T-cell (primary cell): ENCODE results near the gene ACKR3. TPM values are rescaled to one million over a fixed set of nuclear protein-coding genes. Genes with fewer than 3 reads are reported as not detected.

ENCODE experiments used
- ATAC-seq, 4 experiments: fragments of 200-7000 bp in 3 of 4; fragments of 150-1000 bp in 1 of 4; cut with Tn5 transposase; replicated peaks in 1 of 4; 1 replicate in 3 of 4; 2 replicates in 1 of 4; pipeline ENCODE4 v1.10.0; 2021; ENCODE audit warnings: moderate library complexity in 3 of 4, mild to moderate bottlenecking in 2 of 4, moderate number of reproducible peaks in 1 of 4
- CTCF ChIA-PET, 2 donors: fragments of 300-600 bp; sonication (Branson Sonifier 250); formaldehyde crosslinking; loops; one replicate each; lab custom pipeline; 2022; ENCODE audit warnings: antibody characterized with exemption in 2 of 2; lab: Charles Lee
- POLR2A ChIA-PET, 2 donors: fragments of 300-600 bp; sonication (Branson Sonifier 250); formaldehyde crosslinking; loops; one replicate each; lab custom pipeline; 2022; ENCODE audit warnings: antibody characterized with exemption in 2 of 2; lab: Charles Lee
- DNase-seq, 35 experiments: peaks; one replicate each; pipeline versions ENCODE4 v3.0.0 to v3.0.0-alpha.2; 2013 to 2023
- H3K27ac ChIP-seq: one replicate; pipeline ENCODE4 v1.5.1; 2013; ENCODE audit warnings: low read length
- H3K27me3 ChIP-seq, 2 experiments: replicated peaks in 1 of 2; 1 replicate in 1 of 2; 2 replicates in 1 of 2; pipeline versions ENCODE4 v1.6.1 to v1.7.0; 2013; ENCODE audit warnings: low read length in 1 of 2, mixed read lengths in 1 of 2; ENCODE audit not compliant: control insufficient read depth in 2 of 2, insufficient read depth in 2 of 2; ENCODE audit errors: extremely low read depth in 1 of 2
- H3K36me3 ChIP-seq, 2 donors: 1 replicate in 1 of 2; 2 replicates in 1 of 2; pipeline versions ENCODE4 v1.6.1 to v1.7.0; 2013; ENCODE audit warnings: low read length in 1 of 2; ENCODE audit not compliant: control insufficient read depth in 2 of 2, insufficient read depth in 1 of 2; ENCODE audit errors: extremely low read depth in 1 of 2
- H3K4me1 ChIP-seq, 2 experiments: 1 replicate in 1 of 2; 2 replicates in 1 of 2; pipeline versions ENCODE4 v1.6.1 to v1.7.0; 2013; ENCODE audit warnings: low read length in 2 of 2, mixed read lengths in 1 of 2; ENCODE audit not compliant: insufficient read depth in 2 of 2, control insufficient read depth in 1 of 2; ENCODE audit errors: extremely low read depth in 1 of 2
- H3K4me3 ChIP-seq, 2 donors: 1 replicate in 1 of 2; 2 replicates in 1 of 2; pipeline versions ENCODE4 v1.5.1 to v1.7.0; 2013; ENCODE audit warnings: mild to moderate bottlenecking in 2 of 2, low read length in 1 of 2, moderate library complexity in 1 of 2; ENCODE audit not compliant: control insufficient read depth in 1 of 2; ENCODE audit errors: extremely low read depth in 1 of 2
- H3K9me3 ChIP-seq: 2 replicates; pipeline ENCODE4 v1.7.0; 2013
- H3K27ac Mint-ChIP-seq, 2 donors: one replicate each; pipeline ENCODE4 v1.8.0; 2020 to 2021; ENCODE audit warnings: mild to moderate bottlenecking in 2 of 2, mixed read lengths in 2 of 2
- H3K27me3 Mint-ChIP-seq, 2 donors: one replicate each; pipeline ENCODE4 v1.8.0; 2021 to 2022; ENCODE audit warnings: mixed read lengths in 2 of 2
- H3K36me3 Mint-ChIP-seq: one replicate; pipeline ENCODE4 v1.8.0; 2021; ENCODE audit warnings: mixed read lengths
- H3K4me1 Mint-ChIP-seq, 3 donors: one replicate each; pipeline ENCODE4 v1.8.0; 2020 to 2022; ENCODE audit warnings: mixed read lengths in 3 of 3, mild to moderate bottlenecking in 1 of 3
- H3K4me3 Mint-ChIP-seq, 3 donors: one replicate each; pipeline ENCODE4 v1.8.0; 2020 to 2022; ENCODE audit warnings: mild to moderate bottlenecking in 3 of 3, mixed read lengths in 3 of 3, moderate library complexity in 3 of 3
- H3K9me3 Mint-ChIP-seq, 3 donors: one replicate each; pipeline ENCODE4 v1.8.0; 2020 to 2022; ENCODE audit warnings: mixed read lengths in 3 of 3
- WGBS: methylation state at CpG from one replicate; pipeline ENCODE4 v1.1.5; 2013; ENCODE audit warnings: missing lambda C conversion rate; ENCODE audit not compliant: insufficient coverage; 5-methylcytosine and 5-hydroxymethylcytosine counted together
- total RNA-seq, 35 experiments: library from RNA in 6 of 35; stranded (reverse) in 6 of 35; fragments of 120-200 nt in 1 of 35; gene quantifications; one replicate each; pipeline versions ENCODE4 v1.2.1 to v1.2.4 and lab custom pipeline; 2013 to 2026

Gene ACKR3
- total RNA-seq, 5 donors from 2014 or later (not counting 1 experiment from before 2014, with no cell fraction given), result 3.3 to 6.9 (median 4.5) TPM

- H3K36me3 Mint-ChIP-seq, result no peaks in the 10 kb centered on the region
- H3K9me3 ChIP-seq, result no peaks in the 10 kb centered on the region
- no peaks in the 10 kb centered on the region for H3K36me3 ChIP-seq
- peaks cover 0 to 18% of the 10 kb centered on the region in 2 experiments for H3K27me3 ChIP-seq
- DNase-seq (no peak), ATAC-seq (no peak)
- H3K4me3 ChIP-seq, result no peak overlapping the region
- ChIA-PET CTCF (no interaction called here), POLR2A (interaction anchor here in 1 of 2 donors (0.6 kb wide), 1 partner anchor 163 kb away, joined by 3 read pairs; no protein-coding TSS in a partner anchor)
- no peak overlapping the region for H3K4me3 Mint-ChIP-seq
- no peak overlapping the region for H3K27ac Mint-ChIP-seq
- H3K4me1 ChIP-seq, result peaks cover 0 to 5% of the 10 kb centered on the region in 2 experiments
- H3K27ac ChIP-seq, result no peak overlapping the region
- H3K9me3 Mint-ChIP-seq, result no peaks in the 10 kb centered on the region
- H3K27me3 Mint-ChIP-seq, result peaks cover 8 to 13% of the 10 kb centered on the region in 2 donors
- 90% methylated on average over 8 of the region's 10 CpGs for WGBS
- peaks cover 0 to 2% (median 2%) of the 10 kb centered on the region in 3 donors for H3K4me1 Mint-ChIP-seq
Observed at GRCh38 chr2:236612737-236613136, 43.1 kb downstream of the ACKR3 start.

- WGBS, result 66% methylated on average over 3 of the region's 4 CpGs
Observed at GRCh38 chr2:236613612-236614011, 44.0 kb downstream of the ACKR3 start.

GRCh38 chr2:236614551-236614950 lies 44.9 kb downstream of the ACKR3 start:
- Histone ChIP-seq H3K27ac (no peak overlapping the region), H3K27me3 (peaks cover 0 to 23% of the 10 kb centered on the region in 2 experiments), H3K36me3 (no peaks in the 10 kb centered on the region), H3K4me3 (no peak overlapping the region), H3K9me3 (no peaks in the 10 kb centered on the region), H3K4me1 (peaks cover 0 to 2% of the 10 kb centered on the region in 2 experiments)
- Mint-ChIP-seq H3K9me3 (no peaks in the 10 kb centered on the region), H3K4me3 (no peak overlapping the region), H3K27me3 (peaks cover 9 to 13% of the 10 kb centered on the region in 2 donors), H3K27ac (peak overlapping the region in 1 of 2 donors; percentile 5), H3K36me3 (no peaks in the 10 kb centered on the region), H3K4me1 (peaks cover 0 to 16% (median 15%) of the 10 kb centered on the region in 3 donors)
- ATAC-seq, result no peak
- WGBS, result 89% methylated on average over 2 of the region's 5 CpGs
- CTCF ChIA-PET, result no interaction called here
- POLR2A ChIA-PET, result no interaction called here
- DNase-seq, result no peak

More at GRCh38 chr2:236613612-236614011, 44.0 kb downstream of the ACKR3 start:
- Histone ChIP-seq H3K36me3 (no peaks in the 10 kb centered on the region), H3K27ac (no peak overlapping the region), H3K27me3 (peaks cover 0 to 17% of the 10 kb centered on the region in 2 experiments), H3K4me3 (no peak overlapping the region), H3K9me3 (no peaks in the 10 kb centered on the region), H3K4me1 (peaks cover 0 to 2% of the 10 kb centered on the region in 2 experiments)
- Mint-ChIP-seq H3K4me1 (peaks cover 0 to 8% (median 7%) of the 10 kb centered on the region in 3 donors), H3K36me3 (no peaks in the 10 kb centered on the region), H3K4me3 (no peak overlapping the region), H3K27ac (no peak overlapping the region), H3K9me3 (no peaks in the 10 kb centered on the region), H3K27me3 (peaks cover 9 to 14% of the 10 kb centered on the region in 2 donors)
- POLR2A ChIA-PET, result interaction anchor here in 1 of 2 donors (0.6 kb wide), 1 partner anchor 162 kb away, joined by 3 read pairs; no protein-coding TSS in a partner anchor
- CTCF ChIA-PET, result no interaction called here
- ATAC-seq (no peak), DNase-seq (no peak)

GRCh38 chr2:236616031-236616430 lies 46.4 kb downstream of the ACKR3 start:
- Mint-ChIP-seq H3K4me3 (no peak overlapping the region), H3K4me1 (peaks cover 7 to 31% (median 30%) of the 10 kb centered on the region in 3 donors), H3K27ac (no peak overlapping the region), H3K36me3 (no peaks in the 10 kb centered on the region), H3K9me3 (no peaks in the 10 kb centered on the region), H3K27me3 (peaks cover 9 to 13% of the 10 kb centered on the region in 2 donors)
- WGBS, result 72% methylated on average over 6 of the region's 6 CpGs
- DNase-seq, result no peak
- H3K9me3 ChIP-seq, result no peaks in the 10 kb centered on the region
- no peaks in the 10 kb centered on the region for H3K36me3 ChIP-seq
- H3K4me1 ChIP-seq, result peaks cover 6 to 12% of the 10 kb centered on the region in 2 experiments
- peaks cover 0 to 23% of the 10 kb centered on the region in 2 experiments for H3K27me3 ChIP-seq
- no peak overlapping the region for H3K4me3 ChIP-seq
- H3K27ac ChIP-seq, result no peak overlapping the region
- ChIA-PET POLR2A (no interaction called here), CTCF (no interaction called here)
- no peak for ATAC-seq

GRCh38 chr2:236616624-236617023 lies 47.0 kb downstream of the ACKR3 start:
- no peaks in the 10 kb centered on the region for H3K9me3 ChIP-seq
- no peaks in the 10 kb centered on the region for H3K36me3 Mint-ChIP-seq
- H3K27ac ChIP-seq, result no peak overlapping the region
- no peak overlapping the region for H3K4me3 Mint-ChIP-seq
- DNase-seq (no peak), ATAC-seq (no peak)
- H3K27me3 ChIP-seq, result peaks cover 0 to 23% of the 10 kb centered on the region in 2 experiments
- 83% methylated on average over 1 of the region's 7 CpGs for WGBS
- peaks cover 9 to 13% of the 10 kb centered on the region in 2 donors for H3K27me3 Mint-ChIP-seq
- ChIA-PET CTCF (no interaction called here), POLR2A (no interaction called here)
- H3K4me3 ChIP-seq, result no peak overlapping the region
- no peaks in the 10 kb centered on the region for H3K36me3 ChIP-seq
- H3K4me1 ChIP-seq, result peaks cover 6 to 13% of the 10 kb centered on the region in 2 experiments
- H3K9me3 Mint-ChIP-seq, result no peaks in the 10 kb centered on the region
- no peak overlapping the region for H3K27ac Mint-ChIP-seq
- H3K4me1 Mint-ChIP-seq, result peaks cover 7 to 32% (median 31%) of the 10 kb centered on the region in 3 donors

- Mint-ChIP-seq H3K27ac (no peak overlapping the region), H3K36me3 (no peaks in the 10 kb centered on the region), H3K27me3 (peaks cover 9 to 13% of the 10 kb centered on the region in 2 donors), H3K4me3 (no peak overlapping the region), H3K4me1 (peaks cover 7 to 32% (median 31%) of the 10 kb centered on the region in 3 donors), H3K9me3 (no peaks in the 10 kb centered on the region)
- DNase-seq (no peak), ATAC-seq (no peak)
- POLR2A ChIA-PET, result no interaction called here
- no peak overlapping the region for H3K27ac ChIP-seq
- 63% methylated on average over 3 of the region's 6 CpGs for WGBS
- H3K4me3 ChIP-seq, result no peak overlapping the region
- CTCF ChIA-PET, result no interaction called here
- no peaks in the 10 kb centered on the region for H3K9me3 ChIP-seq
- no peaks in the 10 kb centered on the region for H3K36me3 ChIP-seq
- peaks cover 0 to 23% of the 10 kb centered on the region in 2 experiments for H3K27me3 ChIP-seq
- H3K4me1 ChIP-seq, result peaks cover 6 to 13% of the 10 kb centered on the region in 2 experiments
Observed at GRCh38 chr2:236617221-236617737, 47.7 kb downstream of the ACKR3 start.
